Suppressor macrophage (primary cell): Measurements from ENCODE around the gene SIRPG.
"Not testable (repeated sequence)": the region's sequence is repeated elsewhere in the genome, so short reads cannot be mapped to it uniquely, and the experiment has no call there.

Experiments
- DNase-seq, 4 experiments: peaks; one replicate each; pipeline ENCODE4 v3.0.0-alpha.2; 2020 to 2022
- total RNA-seq, 17 experiments: gene quantifications; one replicate each; lab custom pipeline; 2026; ENCODE audit warnings: mixed read lengths in 6 of 17, inconsistent platforms in 3 of 17; lab: John Stamatoyannopoulos, UW

SIRPG gene
- total RNA-seq, result 0 to 2.1 (median 0.04) reads per million in 17 experiments

GRCh38 chr20:1657556-1658334 is at the start of gene SIRPG:
Gene SIRPG (minus strand): TSS chr20:1657779. CDS start chr20:1657714, 65 bp downstream.
- peak in 2 of 4 experiments; percentile 9 to 19 for DNase-seq

GRCh38 chr20:1706887-1707286 is 49.3 kb upstream of the SIRPG start:
- DNase-seq, result not testable (repeated sequence)

- DNase-seq, result peak in 3 of 4 experiments; percentile 18 to 33 (median 25)
Observed at GRCh38 chr20:1706079-1706478, 48.5 kb upstream of the SIRPG start.

GRCh38 chr20:1702855-1703254 is 45.3 kb upstream of the SIRPG start:
- peak in 2 of 4 experiments; percentile 38 to 45 for DNase-seq

- DNase-seq, result peak; percentile 85 to 96 (median 92)
Observed at GRCh38 chr20:1702328-1702727, 44.7 kb upstream of the SIRPG start.

GRCh38 chr20:1700990-1701389 is 43.4 kb upstream of the SIRPG start:
- DNase-seq, result no peak

GRCh38 chr20:1697592-1697991 is 40.0 kb upstream of the SIRPG start:
- DNase-seq, result no peak

GRCh38 chr20:1696521-1697209 is 39.1 kb upstream of the SIRPG start:
- no peak for DNase-seq

GRCh38 chr20:1694672-1695071 is 37.1 kb upstream of the SIRPG start:
- no peak for DNase-seq

GRCh38 chr20:1693427-1693826 is 35.8 kb upstream of the SIRPG start:
- DNase-seq, result no peak

GRCh38 chr20:1689721-1690120 is 32.1 kb upstream of the SIRPG start:
- DNase-seq, result no peak

- DNase-seq, result no peak
Observed at GRCh38 chr20:1688886-1689538, 31.4 kb upstream of the SIRPG start.

- DNase-seq, result peak in 2 of 4 experiments; percentile 12 to 28
Observed at GRCh38 chr20:1687053-1687452, 29.5 kb upstream of the SIRPG start.

- DNase-seq, result no peak
Observed at GRCh38 chr20:1686151-1686748, 28.7 kb upstream of the SIRPG start.

GRCh38 chr20:1685304-1686052 is 27.9 kb upstream of the SIRPG start:
- peak in 3 of 4 experiments; percentile 14 to 30 (median 19) for DNase-seq

- no peak for DNase-seq
Observed at GRCh38 chr20:1684872-1685271, 27.3 kb upstream of the SIRPG start.

- no peak for DNase-seq
Observed at GRCh38 chr20:1676650-1677049, 19.1 kb upstream of the SIRPG start.

GRCh38 chr20:1674990-1675780 is 17.6 kb upstream of the SIRPG start:
- no peak for DNase-seq

- no peak for DNase-seq
Observed at GRCh38 chr20:1674361-1674760, 16.8 kb upstream of the SIRPG start.

- DNase-seq, result no peak
Observed at GRCh38 chr20:1673424-1673823, 15.8 kb upstream of the SIRPG start.

- DNase-seq, result no peak
Observed at GRCh38 chr20:1672728-1673127, 15.1 kb upstream of the SIRPG start.
